Measurements from ENCODE around the gene GSTM2. TPM values are rescaled to one million over a fixed set of nuclear protein-coding genes. Genes with fewer than 3 reads are reported as not detected.
"Not testable (repeated sequence)": the region's sequence is repeated elsewhere in the genome, so short reads cannot be mapped to it uniquely, and the experiment has no call there.

Gene GSTM2
- total and polyA plus RNA-seq, 10 donors, result 26.2 to 100 (median 52.3) TPM

DNA sequence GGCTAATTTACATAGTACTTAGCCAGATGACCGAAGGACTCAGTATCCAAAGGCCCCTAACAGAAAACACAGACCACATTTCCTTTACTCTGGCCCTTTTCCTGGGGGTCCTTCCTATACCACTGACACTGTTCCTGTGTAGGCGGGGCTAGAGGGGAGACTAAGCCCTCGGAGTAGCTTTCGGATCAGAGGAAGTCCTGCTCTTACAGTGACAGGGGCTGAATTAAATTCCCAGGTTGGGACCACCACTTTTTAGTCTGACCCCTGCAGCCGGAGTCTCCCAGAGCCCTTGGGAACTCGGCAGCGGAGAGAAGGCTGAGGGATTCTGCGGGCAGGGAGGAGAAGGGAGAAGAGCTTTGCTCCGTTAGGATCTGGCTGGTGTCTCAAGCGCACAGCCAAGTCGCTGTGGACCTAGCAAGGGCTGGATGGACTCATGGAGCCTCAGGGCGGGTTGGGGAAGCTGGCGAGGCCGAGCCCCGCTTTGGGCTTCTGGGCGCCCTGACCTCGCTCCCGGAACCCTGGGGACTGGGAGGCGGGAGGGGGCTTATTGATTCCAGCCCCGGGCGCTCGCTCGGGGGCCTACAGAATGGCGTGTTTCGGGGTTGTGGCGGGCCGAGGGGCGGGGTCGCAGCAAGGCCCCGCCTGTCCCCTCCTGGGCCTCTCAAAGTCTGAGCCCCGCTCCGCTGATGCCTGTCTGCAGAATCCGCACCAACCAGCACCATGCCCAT, 43.9 kb downstream of the GSTM2 start, which contains the start of gene GSTM5:
Gene GSTM5, plus strand, starts transcription at position 659 of the 728 bp plus-strand sequence. Its CDS starts 62 bp downstream, at position 721.
- peak in 1 of 3 donors; percentile 12 for TF ChIP-seq POLR2AphosphoS5 (IDR thresholded peaks at IDR 0.05)
- H3K4me1 ChIP-seq; DNase-seq; intact Hi-C loops (cut with DNase I; ENCODE audit: low total_unique reads); H3K36me3 ChIP-seq: not testable (repeated sequence)
- Histone ChIP-seq H3K27me3 (replicated peaks in 1 of 7) (peaks cover 0 to 10% (median 0%) of the 10 kb centered on the region in 7 donors), H3K9me3 (peaks cover 0 to 24% (median 18%) of the 10 kb centered on the region in 8 donors), H3K4me3 (peak within 1 kb of the TSS in 7 of 8 donors; percentile 5 to 55 (median 21)), H3K27ac (peak within 1 kb of the TSS in 2 of 8 donors; percentile 57 to 69)
- 12 to 48% (median 22%) methylated on average over 12 to 33 of the region's 33 CpGs for WGBS, 5 donors

GRCh38 chr1:109712321-109712864, 44.5 kb downstream of the GSTM2 start:
- Histone ChIP-seq H3K4me3 (peak overlapping the region in 7 of 8 donors; percentile 5 to 55 (median 21)), H3K36me3 (peaks cover 0 to 3% (median 0%) of the 10 kb centered on the region in 6 donors), H3K27me3 (replicated peaks in 1 of 7) (peaks cover 0 to 10% (median 0%) of the 10 kb centered on the region in 7 donors), H3K4me1 (no peaks in the 10 kb centered on the region), H3K9me3 (peaks cover 0 to 24% (median 18%) of the 10 kb centered on the region in 8 donors), H3K27ac (no peak overlapping the region)
- TF ChIP-seq POLR2AphosphoS5 (IDR thresholded peaks at IDR 0.05) (no peak), POLR2A (IDR thresholded peaks at IDR 0.05) (no peak)
- TF ChIP-seq, protein P1, sequence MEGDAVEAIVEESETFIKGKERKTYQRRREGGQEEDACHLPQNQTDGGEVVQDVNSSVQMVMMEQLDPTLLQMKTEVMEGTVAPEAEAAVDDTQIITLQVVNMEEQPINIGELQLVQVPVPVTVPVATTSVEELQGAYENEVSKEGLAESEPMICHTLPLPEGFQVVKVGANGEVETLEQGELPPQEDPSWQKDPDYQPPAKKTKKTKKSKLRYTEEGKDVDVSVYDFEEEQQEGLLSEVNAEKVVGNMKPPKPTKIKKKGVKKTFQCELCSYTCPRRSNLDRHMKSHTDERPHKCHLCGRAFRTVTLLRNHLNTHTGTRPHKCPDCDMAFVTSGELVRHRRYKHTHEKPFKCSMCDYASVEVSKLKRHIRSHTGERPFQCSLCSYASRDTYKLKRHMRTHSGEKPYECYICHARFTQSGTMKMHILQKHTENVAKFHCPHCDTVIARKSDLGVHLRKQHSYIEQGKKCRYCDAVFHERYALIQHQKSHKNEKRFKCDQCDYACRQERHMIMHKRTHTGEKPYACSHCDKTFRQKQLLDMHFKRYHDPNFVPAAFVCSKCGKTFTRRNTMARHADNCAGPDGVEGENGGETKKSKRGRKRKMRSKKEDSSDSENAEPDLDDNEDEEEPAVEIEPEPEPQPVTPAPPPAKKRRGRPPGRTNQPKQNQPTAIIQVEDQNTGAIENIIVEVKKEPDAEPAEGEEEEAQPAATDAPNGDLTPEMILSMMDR (IDR thresholded peaks at IDR 0.05 in 8 of 11, conservative IDR thresholded peaks at IDR 0.05 in 3 of 11), result no peak
- WGBS, 5 donors, result 37 to 83% (median 49%) methylated on average over 13 to 22 of the region's 22 CpGs
- no peak for DNase-seq
- intact Hi-C loops (cut with DNase I; ENCODE audit: low total_unique reads), result no loop called here

DNA sequence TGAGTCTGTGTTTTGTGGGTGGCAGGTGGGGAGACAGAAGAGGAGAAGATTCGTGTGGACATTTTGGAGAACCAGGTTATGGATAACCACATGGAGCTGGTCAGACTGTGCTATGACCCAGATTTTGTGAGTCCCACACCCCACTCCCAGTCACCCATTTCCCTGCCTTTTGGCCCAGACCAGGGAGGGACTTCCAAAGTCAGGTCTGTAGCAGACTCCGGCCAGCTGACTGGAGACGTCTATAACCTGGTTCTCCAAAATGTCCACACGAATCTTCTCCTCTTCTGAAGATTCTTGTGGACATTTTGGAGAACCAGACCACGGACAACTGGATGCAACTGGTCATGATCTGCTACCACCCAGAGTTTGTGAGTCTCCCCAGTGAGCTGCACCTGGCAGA, 45.8 kb downstream of the GSTM2 start:
- H3K27ac ChIP-seq, result no peak overlapping the region
- TF ChIP-seq POLR2AphosphoS5 (IDR thresholded peaks at IDR 0.05), result no peak
- TF ChIP-seq, protein P1 (IDR thresholded peaks at IDR 0.05 in 8 of 11, conservative IDR thresholded peaks at IDR 0.05 in 3 of 11), result no peak
- TF ChIP-seq POLR2A (IDR thresholded peaks at IDR 0.05), result no peak
- DNase-seq, result no peak
- H3K4me1 ChIP-seq, result no peaks in the 10 kb centered on the region
- H3K4me3 ChIP-seq, result no peak overlapping the region
- WGBS, 5 donors, result 83 to 90% (median 85%) methylated on average over 5 of the region's 5 CpGs
- intact Hi-C loops (cut with DNase I; ENCODE audit: low total_unique reads), result no loop called here
- H3K27me3 ChIP-seq (replicated peaks in 1 of 7), result peaks cover 0 to 10% (median 0%) of the 10 kb centered on the region in 7 donors
- peaks cover 0 to 13% (median 12%) of the 10 kb centered on the region in 8 donors for H3K9me3 ChIP-seq
- H3K36me3 ChIP-seq, result no peaks in the 10 kb centered on the region

- Histone ChIP-seq H3K27ac (no peak overlapping the region), H3K27me3 (replicated peaks in 1 of 7) (peaks cover 0 to 10% (median 0%) of the 10 kb centered on the region in 7 donors), H3K9me3 (peaks cover 0 to under 1% (median under 1%) of the 10 kb centered on the region in 8 donors), H3K4me1 (no peaks in the 10 kb centered on the region), H3K4me3 (no peak overlapping the region), H3K36me3 (no peaks in the 10 kb centered on the region)
- no peak for DNase-seq
- TF ChIP-seq, protein P1 (IDR thresholded peaks at IDR 0.05 in 8 of 11, conservative IDR thresholded peaks at IDR 0.05 in 3 of 11), result no peak
- intact Hi-C loops (cut with DNase I; ENCODE audit: low total_unique reads), result no loop called here
- 86 to 93% (median 89%) methylated on average over 11 to 12 of the region's 12 CpGs for WGBS, 5 donors
Measured at GRCh38 chr1:109714661-109715372, 47.0 kb downstream of the GSTM2 start.

Measured in spleen (tissue), 11 donors.